Spinal cord (tissue), 10 donors: Measurements from ENCODE around the gene LRRTM4. TPM values are rescaled to one million over a fixed set of nuclear protein-coding genes. Genes with fewer than 3 reads are reported as not detected.

ENCODE experiments used
- DNase-seq, 6 donors: peaks; one replicate each; pipeline versions ENCODE4 v3.0.0 to v3.0.0-alpha.2; 2013 to 2015; ENCODE audit warnings: low spot score in 6 of 6, low read depth in 4 of 6
- H3K27ac ChIP-seq: one replicate; pipeline ENCODE4 v1.5.1; 2013; ENCODE audit warnings: low read depth, low read length, control low read depth
- H3K27me3 ChIP-seq: one replicate; pipeline ENCODE4 v1.6.1; 2013; ENCODE audit warnings: low read length; ENCODE audit not compliant: control insufficient read depth, insufficient read depth
- H3K36me3 ChIP-seq: one replicate; pipeline ENCODE4 v1.6.1; 2013; ENCODE audit warnings: low read length; ENCODE audit not compliant: control insufficient read depth, insufficient read depth
- H3K4me1 ChIP-seq: one replicate; pipeline ENCODE4 v1.6.1; 2013; ENCODE audit warnings: low read length; ENCODE audit not compliant: control insufficient read depth, insufficient read depth
- H3K4me3 ChIP-seq: one replicate; pipeline ENCODE4 v1.5.1; 2013; ENCODE audit warnings: low read depth, low read length, control low read depth
- H3K9me3 ChIP-seq: one replicate; pipeline ENCODE4 v1.6.1; 2013; ENCODE audit warnings: low read length; ENCODE audit not compliant: control insufficient read depth, insufficient read depth
- WGBS: methylation state at CpG from one replicate; pipeline ENCODE4 v1.1.5; 2013; ENCODE audit warnings: missing lambda C conversion rate; ENCODE audit not compliant: insufficient coverage; 5-methylcytosine and 5-hydroxymethylcytosine counted together
- polyA plus RNA-seq, 2 donors: library from polyadenylated mRNA; unstranded; fragments of 120-200 nt; gene quantifications; one replicate each; pipeline ENCODE4 v1.2.1, GENCODE V29; 2013; ENCODE audit not compliant: insufficient read length in 2 of 2
- total RNA-seq, 2 donors: library from RNA; depleted of rRNA in 1 of 2; stranded (reverse); fragments of 120-200 nt in 1 of 2; fragments of >200 nt in 1 of 2; gene quantifications; one replicate each; pipeline versions ENCODE4 v1.2.3 to v1.2.4, GENCODE V29; 2013 to 2014
- donor health status: healthy.

LRRTM4 gene
- total and polyA plus RNA-seq, 4 donors, result 12.6 to 30.4 (median 14.8) TPM

- Histone ChIP-seq H3K27ac (no peak overlapping the region), H3K27me3 (no peaks in the 10 kb centered on the region), H3K9me3 (no peaks in the 10 kb centered on the region), H3K4me3 (no peak overlapping the region), H3K36me3 (no peaks in the 10 kb centered on the region), H3K4me1 (no peaks in the 10 kb centered on the region)
- no peak for DNase-seq
- 16% methylated on average over 3 of the region's 11 CpGs for WGBS
These were observed 536.6 kb downstream of the LRRTM4 start for GRCh38 chr2:76985387-76986136.

- Histone ChIP-seq H3K9me3 (no peaks in the 10 kb centered on the region), H3K36me3 (no peaks in the 10 kb centered on the region), H3K4me3 (no peak overlapping the region), H3K27ac (no peak overlapping the region), H3K4me1 (no peaks in the 10 kb centered on the region), H3K27me3 (no peaks in the 10 kb centered on the region)
- no peak for DNase-seq
- WGBS, result no CpG with 5 or more reads among the region's 2 CpGs
These were observed 537.8 kb downstream of the LRRTM4 start for GRCh38 chr2:76984359-76984758.

GRCh38 chr2:76980067-76980787, 541.9 kb downstream of the LRRTM4 start:
- no peaks in the 10 kb centered on the region for H3K9me3 ChIP-seq
- H3K36me3 ChIP-seq, result no peaks in the 10 kb centered on the region
- peak in 1 of 6 donors; percentile 38 for DNase-seq
- H3K4me1 ChIP-seq, result no peaks in the 10 kb centered on the region
- H3K4me3 ChIP-seq, result no peak overlapping the region
- WGBS, result 67% methylated on average over 1 of the region's 3 CpGs
- H3K27me3 ChIP-seq, result no peaks in the 10 kb centered on the region
- no peak overlapping the region for H3K27ac ChIP-seq

DNA sequence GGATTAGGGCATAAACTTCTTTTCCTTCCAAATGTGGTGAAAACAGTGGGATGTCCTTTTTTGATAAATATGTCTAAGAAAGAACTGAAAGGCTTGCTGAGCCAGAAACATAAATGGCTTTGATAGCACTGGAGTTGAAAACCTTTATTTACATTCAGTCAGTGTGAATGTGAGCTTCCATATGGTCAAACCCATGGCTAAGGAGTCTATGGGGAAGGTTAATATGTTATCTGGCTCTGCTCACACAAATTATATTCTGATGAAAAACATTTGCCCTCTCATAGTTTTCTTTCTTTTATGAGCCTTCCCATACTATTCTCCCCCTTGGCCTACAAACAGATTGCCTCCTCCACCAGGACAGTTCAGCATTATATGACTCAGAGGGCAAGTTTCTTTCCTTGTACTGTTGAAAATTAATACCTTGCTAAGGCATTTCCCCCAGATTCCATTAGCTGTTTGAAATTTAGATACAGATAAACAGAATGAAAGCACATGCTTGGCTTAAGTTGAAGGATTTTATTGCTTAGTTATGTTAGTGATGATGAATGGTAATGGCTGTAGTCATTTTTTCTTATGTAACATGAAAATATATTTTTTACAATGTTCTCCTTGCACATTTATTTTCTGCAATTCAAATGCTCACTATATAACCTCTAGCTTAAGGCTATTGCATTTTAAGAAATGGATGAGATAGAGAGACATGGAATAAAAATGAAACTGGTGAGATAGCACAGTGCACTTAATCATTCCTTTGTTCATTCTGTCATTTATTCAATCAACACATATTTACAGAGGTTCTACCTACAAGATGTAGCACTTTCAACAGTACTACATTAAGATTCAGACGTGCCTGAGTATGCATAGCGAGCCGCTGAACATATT, 544.1 kb downstream of the LRRTM4 start:
- WGBS, result 83% methylated on average over 3 of the region's 3 CpGs
- peak in 1 of 6 donors; percentile 69 for DNase-seq
- Histone ChIP-seq H3K27me3 (no peaks in the 10 kb centered on the region), H3K4me3 (no peak overlapping the region), H3K9me3 (no peaks in the 10 kb centered on the region), H3K36me3 (no peaks in the 10 kb centered on the region), H3K27ac (no peak overlapping the region), H3K4me1 (no peaks in the 10 kb centered on the region)

DNA sequence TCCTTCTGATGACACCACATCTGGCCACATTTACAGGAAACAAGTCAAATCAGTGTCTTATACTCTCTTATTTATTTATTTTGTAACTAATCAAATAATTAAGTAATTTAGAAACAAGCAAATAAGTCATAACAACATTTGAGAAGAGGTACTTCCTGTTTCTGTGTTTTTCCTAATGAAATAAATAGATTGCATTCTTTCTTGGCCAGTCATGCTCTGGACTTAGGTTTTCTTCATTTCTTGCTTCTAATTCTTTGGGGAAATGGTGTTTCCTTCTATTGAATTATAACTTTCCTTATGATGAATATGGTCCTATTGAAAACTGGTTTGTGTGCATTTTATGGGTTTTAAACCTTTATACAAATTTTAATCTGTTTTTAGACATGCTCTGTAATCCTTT, 546.4 kb downstream of the LRRTM4 start:
- no peaks in the 10 kb centered on the region for H3K9me3 ChIP-seq
- DNase-seq, result no peak
- no peaks in the 10 kb centered on the region for H3K4me1 ChIP-seq
- H3K27ac ChIP-seq, result no peak overlapping the region
- no peaks in the 10 kb centered on the region for H3K27me3 ChIP-seq
- H3K36me3 ChIP-seq, result no peaks in the 10 kb centered on the region
- H3K4me3 ChIP-seq, result no peak overlapping the region

DNA sequence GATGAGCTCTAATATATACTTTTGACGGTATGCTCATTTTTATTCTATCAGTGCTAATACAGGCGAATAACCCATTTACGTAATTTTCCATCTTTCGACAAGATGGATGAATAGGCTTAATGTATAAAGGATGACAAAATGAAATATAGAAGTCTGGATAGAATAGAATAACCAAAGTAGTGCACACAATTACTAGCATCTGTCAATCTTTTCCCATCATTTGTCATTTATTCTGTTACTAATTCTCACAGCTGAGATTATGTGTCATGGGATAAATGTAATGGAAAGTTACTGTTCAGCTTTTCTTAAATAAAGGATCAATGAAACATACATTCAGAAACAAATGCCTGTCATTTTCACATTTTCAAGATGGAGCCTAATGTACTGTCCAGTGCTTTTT, 548.6 kb downstream of the LRRTM4 start:
- no peak for DNase-seq
- Histone ChIP-seq H3K36me3 (no peaks in the 10 kb centered on the region), H3K27me3 (no peaks in the 10 kb centered on the region), H3K27ac (no peak overlapping the region), H3K4me3 (no peak overlapping the region), H3K4me1 (no peaks in the 10 kb centered on the region), H3K9me3 (no peaks in the 10 kb centered on the region)
- no CpG with 5 or more reads among the region's 4 CpGs for WGBS

GRCh38 chr2:76965772-76966171, 556.4 kb downstream of the LRRTM4 start:
- Histone ChIP-seq H3K4me3 (no peak overlapping the region), H3K36me3 (no peaks in the 10 kb centered on the region), H3K27me3 (no peaks in the 10 kb centered on the region), H3K4me1 (no peaks in the 10 kb centered on the region), H3K9me3 (no peaks in the 10 kb centered on the region), H3K27ac (no peak overlapping the region)
- WGBS, result no CpG with 5 or more reads among the region's 2 CpGs
- DNase-seq, result no peak

DNA sequence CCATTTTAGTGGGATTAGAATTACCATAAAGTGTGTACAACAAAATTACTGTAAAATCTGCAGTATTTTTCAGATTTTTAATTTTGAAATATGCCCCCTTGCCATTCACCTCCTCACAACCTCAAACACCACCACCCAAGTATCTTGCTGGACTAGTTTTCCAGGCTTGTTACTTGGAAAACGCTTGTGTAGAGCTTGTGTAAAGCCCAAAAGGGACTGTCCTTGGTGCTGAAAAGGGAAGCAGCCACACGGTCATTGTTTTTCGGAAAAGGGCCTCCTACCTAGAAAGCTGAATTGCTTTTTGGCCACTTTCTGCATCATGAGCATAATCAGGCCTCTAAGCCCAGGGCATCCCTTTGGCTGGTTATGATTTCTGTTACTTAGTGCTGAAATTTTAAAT, 563.4 kb downstream of the LRRTM4 start:
- Histone ChIP-seq H3K4me3 (no peak overlapping the region), H3K27me3 (no peaks in the 10 kb centered on the region), H3K4me1 (no peaks in the 10 kb centered on the region), H3K9me3 (no peaks in the 10 kb centered on the region), H3K27ac (no peak overlapping the region), H3K36me3 (no peaks in the 10 kb centered on the region)
- peak in 2 of 6 donors; percentile 11 to 57 for DNase-seq
- 20% methylated on average over 1 of the region's 3 CpGs for WGBS

- Histone ChIP-seq H3K4me1 (no peaks in the 10 kb centered on the region), H3K4me3 (no peak overlapping the region), H3K27ac (no peak overlapping the region), H3K27me3 (no peaks in the 10 kb centered on the region), H3K36me3 (no peaks in the 10 kb centered on the region), H3K9me3 (no peaks in the 10 kb centered on the region)
- peak in 5 of 6 donors; percentile 13 to 70 (median 22) for DNase-seq
- no CpG with 5 or more reads among the region's 3 CpGs for WGBS
These were observed 568.3 kb downstream of the LRRTM4 start for GRCh38 chr2:76953733-76954347.
